HepG2 (cell line): ENCODE data around the gene LYPD4. TPM values are rescaled to one million over a fixed set of nuclear protein-coding genes. Genes with fewer than 3 reads are reported as not detected.

ENCODE experiments used
- ATAC-seq: fragments of 200-7000 bp; cut with Tn5 transposase; 3 replicates; pipeline ENCODE4 v1.9.1; 2020; ENCODE audit warnings: mild to moderate bottlenecking, moderate library complexity
- BruUV-seq: library from RNA; stranded (reverse); fragments of 400-500 nt; replicated peaks from 2 replicates; lab custom pipeline; 2021; lab: Mats Ljungman, UMichigan
- CTCF ChIA-PET: fragments of 300-600 bp; formaldehyde crosslinking; extraction: SDS; loops from one replicate; lab custom pipeline; 2021; ENCODE audit warnings: low total read pairs, inconsistent platforms, low intra/inter-chr PET ratio; lab: Yijun Ruan, JAX
- POLR2A ChIA-PET: fragments of 350-600 bp; sonication (Branson Sonifier 250); formaldehyde crosslinking; loops from one replicate; lab custom pipeline; 2020; ENCODE audit warnings: antibody characterized with exemption, inconsistent platforms; lab: Yijun Ruan, JAX
- DNase-seq: peaks from one replicate; pipeline ENCODE4 v3.0.0-alpha.2; 2015; ENCODE audit warnings: low spot score
- FAIRE-seq: peaks from 3 replicates; lab custom pipeline; 2011; peaks lifted over from hg19 to GRCh38; lab: Jason Lieb, UNC
- H2AFZ ChIP-seq: one replicate; pipeline ENCODE4 v1.6.1; 2011; ENCODE audit warnings: low read length, inconsistent platforms
- H3K27ac ChIP-seq: fragments of 300-600 bp; 3 replicates; pipeline ENCODE4 v1.8.0; 2011; ENCODE audit warnings: mixed run types, mild to moderate bottlenecking, mixed read lengths, low read length, inconsistent platforms; ENCODE audit not compliant: insufficient read depth; ENCODE audit errors: extremely low read length
- H3K27me3 ChIP-seq, 2 experiments: fragments of 200-600 bp in 1 of 2; 2 replicates in 1 of 2; 3 replicates in 1 of 2; pipeline versions ENCODE4 v1.6.0 to v1.8.0; 2011; ENCODE audit warnings: low read length in 2 of 2, mild to moderate bottlenecking in 2 of 2, moderate library complexity in 2 of 2, inconsistent platforms in 1 of 2; ENCODE audit not compliant: insufficient read depth in 2 of 2, control insufficient read depth in 1 of 2
- H3K36me3 ChIP-seq, 2 experiments: fragments of 200-600 bp in 1 of 2; replicated peaks in 1 of 2; 2 replicates in 1 of 2; 3 replicates in 1 of 2; pipeline versions ENCODE4 v1.5.1 to v1.8.0; 2011; ENCODE audit warnings: low read length in 2 of 2, inconsistent platforms in 1 of 2; ENCODE audit not compliant: insufficient read depth in 2 of 2, control insufficient read depth in 1 of 2
- H3K4me1 ChIP-seq: 2 replicates; pipeline ENCODE4 v1.5.1; 2012; ENCODE audit warnings: low read length, inconsistent platforms; ENCODE audit not compliant: insufficient read depth
- H3K4me2 ChIP-seq: 2 replicates; pipeline ENCODE4 v1.6.0; 2011; ENCODE audit warnings: low read depth, low read length, inconsistent platforms
- H3K4me3 ChIP-seq, 3 experiments: fragments of 200-600 bp in 1 of 3; sonication (generic), shearing (Covaris generic) in 1 of 3; replicated peaks in 1 of 3; 2 replicates each; pipeline ENCODE4 v1.5.1; 2011 to 2016; ENCODE audit warnings: low read length in 3 of 3, inconsistent platforms in 2 of 3, low read depth in 2 of 3, mild to moderate bottlenecking in 2 of 3, control low read depth in 1 of 3, mixed read lengths in 1 of 3; ENCODE audit not compliant: insufficient read depth in 1 of 3
- H3K79me2 ChIP-seq: one replicate; pipeline ENCODE4 v1.6.1; 2011; ENCODE audit warnings: low read length, inconsistent platforms; ENCODE audit not compliant: insufficient read depth
- H3K9ac ChIP-seq: 2 replicates; pipeline ENCODE4 v1.6.0; 2011; ENCODE audit warnings: mild to moderate bottlenecking, low read depth, low read length, inconsistent platforms; ENCODE audit not compliant: insufficient read depth
- H3K9me3 ChIP-seq: 2 replicates; pipeline ENCODE4 v1.5.1; 2012; ENCODE audit warnings: mild to moderate bottlenecking, low read length
- H4K20me1 ChIP-seq: 2 replicates; pipeline ENCODE4 v1.6.0; 2011; ENCODE audit warnings: inconsistent platforms, mild to moderate bottlenecking, low read length, moderate library complexity; ENCODE audit not compliant: insufficient read depth
- HNF4G ChIP-seq, 2 experiments: sonication (generic) in 1 of 2; formaldehyde crosslinking in 1 of 2; IDR thresholded peaks; 2 replicates each; pipeline versions ENCODE4 v1.4.0 to v1.6.1; 2011 to 2020; ENCODE audit warnings: borderline replicate concordance in 2 of 2, low read depth in 2 of 2, mild to moderate bottlenecking in 2 of 2, low read length in 1 of 2, missing genetic modification reagents in 1 of 2, moderate library complexity in 1 of 2
- IKZF4 ChIP-seq: sonication (generic); formaldehyde crosslinking; IDR thresholded peaks from 2 replicates; pipeline ENCODE4 v1.5.1; 2020; ENCODE audit warnings: borderline replicate concordance, mild to moderate bottlenecking, low read depth, missing genetic modification reagents; ENCODE audit errors: not compliant biosample characterization
- KLF13 ChIP-seq: sonication (generic); formaldehyde crosslinking; IDR thresholded peaks from 2 replicates; pipeline ENCODE4 v1.4.0; 2020; ENCODE audit warnings: mild to moderate bottlenecking, missing genetic modification reagents
- MTERF4 ChIP-seq: sonication (generic); formaldehyde crosslinking; IDR thresholded peaks from 2 replicates; pipeline ENCODE4 v1.8.0; 2023; ENCODE audit warnings: mild to moderate bottlenecking, missing genetic modification reagents
- ZBTB4 ChIP-seq: sonication (generic); formaldehyde crosslinking; IDR thresholded peaks from 2 replicates; pipeline ENCODE4 v1.4.0; 2020; ENCODE audit warnings: missing genetic modification reagents, mild to moderate bottlenecking, borderline replicate concordance
- ZNF101 ChIP-seq: sonication (generic); formaldehyde crosslinking; IDR thresholded peaks from 2 replicates; pipeline ENCODE4 v1.4.0; 2020; ENCODE audit warnings: mild to moderate bottlenecking, low read depth, missing genetic modification reagents, borderline replicate concordance
- ZNF251 ChIP-seq: sonication (generic); formaldehyde crosslinking; IDR thresholded peaks from 2 replicates; pipeline ENCODE4 v1.9.0; 2021; ENCODE audit warnings: mild to moderate bottlenecking, missing genetic modification reagents
- ZNF256 ChIP-seq: sonication (generic); formaldehyde crosslinking; conservative IDR thresholded peaks from 2 replicates; pipeline ENCODE4 v1.4.0; 2020; ENCODE audit warnings: missing genetic modification reagents
- ZNF672 ChIP-seq: sonication (generic); formaldehyde crosslinking; IDR thresholded peaks from 2 replicates; pipeline ENCODE4 v1.8.1; 2022; ENCODE audit warnings: missing genetic modification reagents
- WGBS: methylation state at CpG from one replicate; pipeline ENCODE4 v1.1.6; 2017; ENCODE audit warnings: low lambda C conversion rate; 5-methylcytosine and 5-hydroxymethylcytosine counted together
- in situ Hi-C: cut with HindIII; loops from 2 replicates; pipeline ENCODE4 v1.10.0; 2017; ENCODE audit warnings: low pct_unique_long_range_greater_than_20kb; ENCODE audit not compliant: extremely low pct_ligation_motif_present
- intact Hi-C: fragments of 100-400 bp; cut with micrococcal nuclease; formaldehyde crosslinking; loops from one replicate; pipeline ENCODE4 v1.10.0; 2022; ENCODE audit not compliant: unreplicated experiment
- polyA plus RNA-seq, 8 experiments: library from polyadenylated mRNA; depleted of rRNA in 3 of 8; stranded (reverse) in 7 of 8; unstranded in 1 of 8; fragments of >200 nt; fragmentation: Illumina TruSeq in 4 of 8; extraction: Trizol in 4 of 8; gene quantifications; 2 replicates each; pipeline versions ENCODE4 v1.2.1 to v1.2.3, GENCODE V29; 2011 to 2016; ENCODE audit warnings: low read depth in 4 of 8, missing spikeins in 1 of 8, mixed read lengths in 1 of 8; ENCODE audit not compliant: insufficient read depth in 1 of 8
- total RNA-seq, 5 experiments: library from RNA; depleted of rRNA; stranded (reverse); fragments of >200 nt; fragmentation: Illumina TruSeq; extraction: Trizol; gene quantifications; 2 replicates each; pipeline ENCODE4 v1.2.3, GENCODE V29; 2016; ENCODE audit warnings: low read depth in 1 of 5
- TF ChIP-seq, protein P1 (sequence below): sonication (generic); formaldehyde crosslinking; IDR thresholded peaks from 2 replicates; pipeline ENCODE4 v1.4.0; 2020; ENCODE audit warnings: missing genetic modification reagents, mild to moderate bottlenecking, borderline replicate concordance

The LYPD4 gene
- total and polyA plus RNA-seq, 2 of the 13 experiments (the other 11 are each of a cell fraction or from before 2014, with no cell fraction given): not detected

- Histone ChIP-seq H3K27ac (no peak overlapping the region), H3K9me3 (no peaks in the 10 kb centered on the region), H3K79me2 (peaks cover 12% of the 10 kb centered on the region), H3K27me3 (no peaks in the 10 kb centered on the region), H3K9ac (no peak overlapping the region), H2AFZ (no peak overlapping the region), H3K36me3 (peaks cover 10 to 26% of the 10 kb centered on the region in 2 experiments), H3K4me3 (no peak overlapping the region), H3K4me1 (peaks cover 35% of the 10 kb centered on the region), H3K4me2 (no peak overlapping the region), H4K20me1 (no peaks in the 10 kb centered on the region)
- DNase-seq (no peak), FAIRE-seq (no peak), ATAC-seq (no peak)
- in situ Hi-C loops: no loop called here
- no TSS peak for BruUV-seq
- TF ChIP-seq HNF4G (IDR thresholded peaks at IDR 0.05; ENCODE audit: borderline replicate concordance, low read depth, low read length) (no peak), HNF4G (CRISPR knock-in tag; IDR thresholded peaks at IDR 0.05; ENCODE audit: borderline replicate concordance, low read depth) (no peak)
- intact Hi-C loops: no loop called here
- ChIA-PET POLR2A (no interaction called here), CTCF (no interaction called here)
- WGBS: 94% methylated on average over 4 of the region's 4 CpGs
Measured at GRCh38 chr19:41890936-41891335, 46.5 kb upstream of the LYPD4 start.

GRCh38 chr19:41889896-41890295 lies 45.4 kb upstream of the LYPD4 start:
- Histone ChIP-seq H3K27me3 (no peaks in the 10 kb centered on the region), H3K4me1 (peaks cover 45% of the 10 kb centered on the region), H3K79me2 (peaks cover 19% of the 10 kb centered on the region), H3K4me3 (no peak overlapping the region), H2AFZ (no peak overlapping the region), H3K36me3 (peaks cover 8 to 20% of the 10 kb centered on the region in 2 experiments; a peak in 4 of 5 replicates), H3K9me3 (no peaks in the 10 kb centered on the region), H3K9ac (no peak overlapping the region), H3K27ac (no peak overlapping the region), H3K4me2 (no peak overlapping the region), H4K20me1 (no peaks in the 10 kb centered on the region)
- intact Hi-C loops (no loop called here), in situ Hi-C loops (loop anchor here (10.0 kb wide), 1 partner anchor 45 kb away; no protein-coding TSS in a partner anchor)
- FAIRE-seq (no peak), DNase-seq (no peak), ATAC-seq (no peak)
- CTCF ChIA-PET: no interaction called here
- 97% methylated on average over 7 of the region's 8 CpGs for WGBS
- POLR2A ChIA-PET: no interaction called here
- no TSS peak for BruUV-seq
- no peak for TF ChIP-seq ZNF256 (CRISPR knock-in tag)
- no peak for TF ChIP-seq ZBTB4 (CRISPR knock-in tag)
- no peak for TF ChIP-seq ZNF672 (CRISPR knock-in tag)
- TF ChIP-seq MTERF4: no peak
- TF ChIP-seq ZNF101 (CRISPR knock-in tag): no peak
- no peak for TF ChIP-seq KLF13 (CRISPR knock-in tag)
- no peak for TF ChIP-seq ZNF251
- TF ChIP-seq IKZF4 (CRISPR knock-in tag): no peak
- TF ChIP-seq, protein P1, sequence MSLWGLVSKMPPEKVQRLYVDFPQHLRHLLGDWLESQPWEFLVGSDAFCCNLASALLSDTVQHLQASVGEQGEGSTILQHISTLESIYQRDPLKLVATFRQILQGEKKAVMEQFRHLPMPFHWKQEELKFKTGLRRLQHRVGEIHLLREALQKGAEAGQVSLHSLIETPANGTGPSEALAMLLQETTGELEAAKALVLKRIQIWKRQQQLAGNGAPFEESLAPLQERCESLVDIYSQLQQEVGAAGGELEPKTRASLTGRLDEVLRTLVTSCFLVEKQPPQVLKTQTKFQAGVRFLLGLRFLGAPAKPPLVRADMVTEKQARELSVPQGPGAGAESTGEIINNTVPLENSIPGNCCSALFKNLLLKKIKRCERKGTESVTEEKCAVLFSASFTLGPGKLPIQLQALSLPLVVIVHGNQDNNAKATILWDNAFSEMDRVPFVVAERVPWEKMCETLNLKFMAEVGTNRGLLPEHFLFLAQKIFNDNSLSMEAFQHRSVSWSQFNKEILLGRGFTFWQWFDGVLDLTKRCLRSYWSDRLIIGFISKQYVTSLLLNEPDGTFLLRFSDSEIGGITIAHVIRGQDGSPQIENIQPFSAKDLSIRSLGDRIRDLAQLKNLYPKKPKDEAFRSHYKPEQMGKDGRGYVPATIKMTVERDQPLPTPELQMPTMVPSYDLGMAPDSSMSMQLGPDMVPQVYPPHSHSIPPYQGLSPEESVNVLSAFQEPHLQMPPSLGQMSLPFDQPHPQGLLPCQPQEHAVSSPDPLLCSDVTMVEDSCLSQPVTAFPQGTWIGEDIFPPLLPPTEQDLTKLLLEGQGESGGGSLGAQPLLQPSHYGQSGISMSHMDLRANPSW (CRISPR knock-in tag): no peak
